SK-N-SH treated with all-trans-retinoic acid at 6 μM for 48 hours (cell line): ENCODE measurements around the gene NFIB.

Source experiments
- ATAC-seq: fragments of 200-7000 bp; cut with Tn5 transposase; 3 replicates; pipeline ENCODE4 v1.9.1; 2020; ENCODE audit warnings: mild to moderate bottlenecking, moderate library complexity
- BACH2 ChIP-seq: fragments of 250-450 bp; sonication (Bioruptor Pico); IDR thresholded peaks from 2 replicates; pipeline ENCODE4 v1.9.0; 2021; ENCODE audit warnings: mild to moderate bottlenecking, borderline replicate concordance
- CREB5 ChIP-seq: fragments of 250-450 bp; sonication (Bioruptor Pico); IDR thresholded peaks from 2 replicates; pipeline ENCODE4 v1.5.1; 2020; ENCODE audit warnings: low read depth, mild to moderate bottlenecking, moderate library complexity
- CSDC2 ChIP-seq: fragments of 250-450 bp; sonication (Bioruptor Pico); IDR thresholded peaks from 2 replicates; pipeline ENCODE4 v1.5.0; 2020; ENCODE audit warnings: mild to moderate bottlenecking, moderate library complexity
- CSRNP3 ChIP-seq: fragments of 250-450 bp; sonication (Bioruptor Pico); IDR thresholded peaks from 2 replicates; pipeline ENCODE4 v1.5.1; 2021; ENCODE audit warnings: mild to moderate bottlenecking, moderate library complexity
- ESRRG ChIP-seq: fragments of 250-450 bp; sonication (Bioruptor Pico); IDR thresholded peaks from 2 replicates; pipeline ENCODE4 v1.6.1; 2021; ENCODE audit warnings: mild to moderate bottlenecking
- GLIS3 ChIP-seq: fragments of 250-450 bp; sonication (Bioruptor Pico); IDR thresholded peaks from 2 replicates; pipeline ENCODE4 v1.5.0; 2020; ENCODE audit warnings: mild to moderate bottlenecking, moderate library complexity
- ISL1 ChIP-seq: fragments of 250-450 bp; sonication (Bioruptor Pico); IDR thresholded peaks from 2 replicates; pipeline ENCODE4 v2.1.2; 2022; ENCODE audit warnings: mild to moderate bottlenecking, moderate library complexity
- OSR1 ChIP-seq: fragments of 250-450 bp; sonication (Bioruptor Pico); IDR thresholded peaks from 2 replicates; pipeline ENCODE4 v1.8.0; 2022; ENCODE audit warnings: moderate library complexity, mild to moderate bottlenecking, inconsistent platforms
- PATZ1 ChIP-seq: fragments of 250-450 bp; sonication (Bioruptor Pico); IDR thresholded peaks from 2 replicates; pipeline ENCODE4 v1.8.0; 2020; ENCODE audit warnings: mild to moderate bottlenecking, moderate library complexity, borderline replicate concordance
- POU6F1 ChIP-seq: fragments of 250-450 bp; sonication (Bioruptor Pico); IDR thresholded peaks from 2 replicates; pipeline ENCODE4 v1.8.0; 2021; ENCODE audit warnings: low read depth, mild to moderate bottlenecking, moderate library complexity, borderline replicate concordance
- PPARA ChIP-seq: fragments of 250-450 bp; sonication (Bioruptor Pico); IDR thresholded peaks from 2 replicates; pipeline ENCODE4 v1.5.0; 2020; ENCODE audit warnings: mild to moderate bottlenecking, borderline replicate concordance
- RARB ChIP-seq: fragments of 250-450 bp; sonication (Bioruptor Pico); IDR thresholded peaks from 2 replicates; pipeline ENCODE4 v1.8.0; 2021; ENCODE audit warnings: mild to moderate bottlenecking, moderate library complexity
- SNAI2 ChIP-seq: fragments of 250-450 bp; sonication (Bioruptor Pico); IDR thresholded peaks from 2 replicates; pipeline ENCODE4 v1.5.0; 2020; ENCODE audit warnings: mild to moderate bottlenecking, moderate library complexity
- TCF4 ChIP-seq: fragments of 250-450 bp; sonication (Bioruptor Pico); IDR thresholded peaks from 2 replicates; pipeline ENCODE4 v1.8.0; 2021; ENCODE audit warnings: mild to moderate bottlenecking, moderate library complexity, borderline replicate concordance
- TOX ChIP-seq: fragments of 250-450 bp; sonication (Bioruptor Pico); IDR thresholded peaks from 2 replicates; pipeline ENCODE4 v1.8.0; 2021; ENCODE audit warnings: mild to moderate bottlenecking, moderate library complexity, borderline replicate concordance
- TSHZ2 ChIP-seq: fragments of 250-450 bp; sonication (Bioruptor Pico); IDR thresholded peaks from 2 replicates; pipeline ENCODE4 v1.5.0; 2020; ENCODE audit warnings: mild to moderate bottlenecking, moderate library complexity
- ZC3H10 ChIP-seq: fragments of 250-450 bp; sonication (Bioruptor Pico); IDR thresholded peaks from 2 replicates; pipeline ENCODE4 v1.5.1; 2021; ENCODE audit warnings: mild to moderate bottlenecking, moderate library complexity
- ZNF565 ChIP-seq: fragments of 450-650 bp; formaldehyde crosslinking; conservative IDR thresholded peaks from 2 replicates; pipeline ENCODE4 v1.5.0; 2020; ENCODE audit warnings: low read depth, mild to moderate bottlenecking, moderate library complexity
- ZNF70 ChIP-seq: fragments of 450-650 bp; formaldehyde crosslinking; IDR thresholded peaks from 2 replicates; pipeline ENCODE4 v1.5.0; 2020; ENCODE audit warnings: mild to moderate bottlenecking, moderate library complexity
- ZNF8 ChIP-seq: fragments of 450-650 bp; formaldehyde crosslinking; IDR thresholded peaks from 2 replicates; pipeline ENCODE4 v1.5.0; 2020; ENCODE audit warnings: mild to moderate bottlenecking, moderate library complexity

Gene NFIB

GRCh38 chr9:14286121-14286520, 27.8 kb downstream of the NFIB start (continued):
- TF ChIP-seq CSRNP3 (CRISPR knock-in tag), result no peak

GRCh38 chr9:14283276-14283675, 30.7 kb downstream of the NFIB start:
- TF ChIP-seq PPARA (CRISPR knock-in tag) (no peak), SNAI2 (no peak), ZC3H10 (no peak), POU6F1 (no peak), ESRRG (CRISPR knock-in tag) (no peak)
- ATAC-seq, result peak; percentile 65

GRCh38 chr9:14281876-14282275, 32.1 kb downstream of the NFIB start:
- TF ChIP-seq PPARA (CRISPR knock-in tag), result no peak
- no peak for TF ChIP-seq ZNF565
- TF ChIP-seq OSR1, result no peak
- TF ChIP-seq TCF4, result no peak
- TF ChIP-seq GLIS3 (CRISPR knock-in tag), result no peak
- TF ChIP-seq TSHZ2, result no peak
- TF ChIP-seq CREB5 (CRISPR knock-in tag), result no peak
- TF ChIP-seq CSDC2 (CRISPR knock-in tag), result no peak
- TF ChIP-seq ISL1 (CRISPR knock-in tag), result no peak
- no peak for TF ChIP-seq CSRNP3 (CRISPR knock-in tag)
- TF ChIP-seq ZNF70, result no peak
- TF ChIP-seq ESRRG (CRISPR knock-in tag), result no peak
- no peak for TF ChIP-seq RARB (CRISPR knock-in tag)
- TF ChIP-seq TOX (CRISPR knock-in tag), result no peak
- TF ChIP-seq ZC3H10, result no peak
- no peak for TF ChIP-seq PATZ1 (CRISPR knock-in tag)
- no peak for ATAC-seq

- peak; percentile 15; the same call in 1 of the 3 replicates for ATAC-seq
- no peak for TF ChIP-seq ZNF70
- TF ChIP-seq BACH2, result no peak
- TF ChIP-seq GLIS3 (CRISPR knock-in tag), result no peak
- no peak for TF ChIP-seq ZNF8 (CRISPR knock-in tag)
Observed at GRCh38 chr9:14281136-14281795, 32.7 kb downstream of the NFIB start.
